IMR-90 (cell line): ENCODE results near the gene CALML3.

Experiments used
- BHLHE40 ChIP-seq: fragments of 150-350 bp; IDR thresholded peaks from 2 replicates; pipeline ENCODE4 v1.6.1; 2016; ENCODE audit warnings: mild to moderate bottlenecking, low read depth, low read length
- CHD1 ChIP-seq: IDR thresholded peaks from 2 replicates; pipeline ENCODE4 v1.6.1; 2012; ENCODE audit warnings: low read depth, low read length, improper control_type of control experiment
- MAFK ChIP-seq: IDR thresholded peaks from 2 replicates; pipeline ENCODE4 v1.6.1; 2012; ENCODE audit warnings: low read depth, low read length, improper control_type of control experiment
- MXI1 ChIP-seq: IDR thresholded peaks from 2 replicates; pipeline ENCODE4 v1.6.1; 2012; ENCODE audit warnings: low read depth, mild to moderate bottlenecking, low read length, moderate library complexity, borderline replicate concordance
- NFE2L2 ChIP-seq: fragments of 150-350 bp; IDR thresholded peaks from 2 replicates; pipeline ENCODE4 v1.6.1; 2016; ENCODE audit warnings: low read depth, mild to moderate bottlenecking, low read length
- POLR2A ChIP-seq: IDR thresholded peaks from 2 replicates; pipeline ENCODE4 v1.6.1; 2012; ENCODE audit warnings: mild to moderate bottlenecking, low read depth, low read length
- RAD21 ChIP-seq: IDR thresholded peaks from 2 replicates; pipeline ENCODE4 v1.6.1; 2012; ENCODE audit warnings: low read length, improper control_type of control experiment
- RCOR1 ChIP-seq: IDR thresholded peaks from 2 replicates; pipeline ENCODE4 v1.6.1; 2012; ENCODE audit warnings: mild to moderate bottlenecking, low read length, improper control_type of control experiment; ENCODE audit not compliant: insufficient replicate concordance
- SMC3 ChIP-seq: fragments of 150-350 bp; IDR thresholded peaks from 2 replicates; pipeline ENCODE4 v1.6.1; 2016; ENCODE audit warnings: low read depth, mild to moderate bottlenecking, antibody characterized with exemption, low read length, moderate library complexity
- TF ChIP-seq, protein P1 (sequence below): conservative IDR thresholded peaks from 2 replicates; pipeline ENCODE4 v1.5.1; 2012; ENCODE audit warnings: mild to moderate bottlenecking, low read depth, low read length, improper control_type of control experiment
- TF ChIP-seq, protein P2 (sequence below): fragments of 150-350 bp; IDR thresholded peaks from 2 replicates; pipeline ENCODE4 v1.6.1; 2016; ENCODE audit warnings: low read depth, mild to moderate bottlenecking, low read length, moderate library complexity, borderline replicate concordance
- TF ChIP-seq, protein P3 (sequence below): fragments of 150-350 bp; IDR thresholded peaks from 2 replicates; pipeline ENCODE4 v1.6.1; 2017; ENCODE audit warnings: mild to moderate bottlenecking, antibody characterized with exemption, low read length, low read depth

DNA sequence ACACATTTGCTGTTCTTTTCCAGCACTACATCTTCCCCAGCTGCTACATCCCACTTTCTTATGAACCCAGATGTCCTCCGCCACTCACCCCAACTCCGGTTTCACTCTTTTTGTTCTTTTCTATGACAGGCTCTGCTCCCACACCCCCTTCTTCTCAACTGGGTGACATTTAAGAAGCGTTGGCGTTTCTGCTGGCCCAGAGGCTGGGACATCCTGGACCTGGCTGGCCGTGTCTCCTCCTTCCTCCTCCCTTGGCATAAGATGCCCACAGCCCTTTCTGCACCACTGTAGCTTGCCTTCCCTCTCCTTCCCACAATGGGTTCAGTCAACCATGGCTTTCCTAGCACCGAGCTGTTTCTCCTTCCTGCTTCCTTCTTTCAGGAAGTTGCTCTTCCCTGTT is 16.0 kb upstream of the CALML3 start:
- TF ChIP-seq, protein P1, sequence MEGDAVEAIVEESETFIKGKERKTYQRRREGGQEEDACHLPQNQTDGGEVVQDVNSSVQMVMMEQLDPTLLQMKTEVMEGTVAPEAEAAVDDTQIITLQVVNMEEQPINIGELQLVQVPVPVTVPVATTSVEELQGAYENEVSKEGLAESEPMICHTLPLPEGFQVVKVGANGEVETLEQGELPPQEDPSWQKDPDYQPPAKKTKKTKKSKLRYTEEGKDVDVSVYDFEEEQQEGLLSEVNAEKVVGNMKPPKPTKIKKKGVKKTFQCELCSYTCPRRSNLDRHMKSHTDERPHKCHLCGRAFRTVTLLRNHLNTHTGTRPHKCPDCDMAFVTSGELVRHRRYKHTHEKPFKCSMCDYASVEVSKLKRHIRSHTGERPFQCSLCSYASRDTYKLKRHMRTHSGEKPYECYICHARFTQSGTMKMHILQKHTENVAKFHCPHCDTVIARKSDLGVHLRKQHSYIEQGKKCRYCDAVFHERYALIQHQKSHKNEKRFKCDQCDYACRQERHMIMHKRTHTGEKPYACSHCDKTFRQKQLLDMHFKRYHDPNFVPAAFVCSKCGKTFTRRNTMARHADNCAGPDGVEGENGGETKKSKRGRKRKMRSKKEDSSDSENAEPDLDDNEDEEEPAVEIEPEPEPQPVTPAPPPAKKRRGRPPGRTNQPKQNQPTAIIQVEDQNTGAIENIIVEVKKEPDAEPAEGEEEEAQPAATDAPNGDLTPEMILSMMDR: no peak
- TF ChIP-seq NFE2L2: no peak
- TF ChIP-seq RCOR1: no peak
- TF ChIP-seq POLR2A: no peak
- TF ChIP-seq RAD21: no peak
- TF ChIP-seq CHD1: no peak
- no peak for TF ChIP-seq BHLHE40
- no peak for TF ChIP-seq SMC3
- TF ChIP-seq, protein P2, sequence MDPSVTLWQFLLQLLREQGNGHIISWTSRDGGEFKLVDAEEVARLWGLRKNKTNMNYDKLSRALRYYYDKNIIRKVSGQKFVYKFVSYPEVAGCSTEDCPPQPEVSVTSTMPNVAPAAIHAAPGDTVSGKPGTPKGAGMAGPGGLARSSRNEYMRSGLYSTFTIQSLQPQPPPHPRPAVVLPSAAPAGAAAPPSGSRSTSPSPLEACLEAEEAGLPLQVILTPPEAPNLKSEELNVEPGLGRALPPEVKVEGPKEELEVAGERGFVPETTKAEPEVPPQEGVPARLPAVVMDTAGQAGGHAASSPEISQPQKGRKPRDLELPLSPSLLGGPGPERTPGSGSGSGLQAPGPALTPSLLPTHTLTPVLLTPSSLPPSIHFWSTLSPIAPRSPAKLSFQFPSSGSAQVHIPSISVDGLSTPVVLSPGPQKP: no peak
- TF ChIP-seq MAFK: no peak
- TF ChIP-seq, protein P3, sequence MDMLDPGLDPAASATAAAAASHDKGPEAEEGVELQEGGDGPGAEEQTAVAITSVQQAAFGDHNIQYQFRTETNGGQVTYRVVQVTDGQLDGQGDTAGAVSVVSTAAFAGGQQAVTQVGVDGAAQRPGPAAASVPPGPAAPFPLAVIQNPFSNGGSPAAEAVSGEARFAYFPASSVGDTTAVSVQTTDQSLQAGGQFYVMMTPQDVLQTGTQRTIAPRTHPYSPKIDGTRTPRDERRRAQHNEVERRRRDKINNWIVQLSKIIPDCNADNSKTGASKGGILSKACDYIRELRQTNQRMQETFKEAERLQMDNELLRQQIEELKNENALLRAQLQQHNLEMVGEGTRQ: no peak
- no peak for TF ChIP-seq MXI1
